Liver (tissue), 3 donors: ENCODE results near the gene ZNF578.

Experiments used
- EGR1 ChIP-seq, 2 donors: IDR thresholded peaks; 2 replicates each; pipeline ENCODE4 v1.6.1; 2016 to 2018; ENCODE audit warnings: antibody characterized with exemption in 2 of 2, low read depth in 2 of 2
- GABPA ChIP-seq, 2 donors: IDR thresholded peaks in 1 of 2; conservative IDR thresholded peaks in 1 of 2; 2 replicates each; pipeline ENCODE4 v1.6.1; 2016; ENCODE audit warnings: antibody characterized with exemption in 2 of 2, mild to moderate bottlenecking in 1 of 2, moderate library complexity in 1 of 2
- RAD21 ChIP-seq, 2 donors: IDR thresholded peaks; 2 replicates each; pipeline ENCODE4 v1.6.1; 2016; ENCODE audit warnings: antibody characterized with exemption in 2 of 2, mild to moderate bottlenecking in 2 of 2
- RXRA ChIP-seq, 2 donors: IDR thresholded peaks; 2 replicates each; pipeline ENCODE4 v1.6.1; 2017 to 2018; ENCODE audit warnings: antibody characterized with exemption in 2 of 2, mild to moderate bottlenecking in 1 of 2
- TAF1 ChIP-seq: conservative IDR thresholded peaks from 2 replicates; pipeline ENCODE4 v1.6.1; 2016; ENCODE audit warnings: antibody characterized with exemption, mild to moderate bottlenecking
- YY1 ChIP-seq: IDR thresholded peaks from 2 replicates; pipeline ENCODE4 v1.6.1; 2016; ENCODE audit warnings: antibody characterized with exemption, mild to moderate bottlenecking
- TF ChIP-seq, protein P1 (sequence below): IDR thresholded peaks from 2 replicates; pipeline ENCODE4 v1.6.1; 2016; ENCODE audit warnings: antibody characterized with exemption, mild to moderate bottlenecking
- TF ChIP-seq, protein P2 (sequence below): fragments of 150-350 bp; IDR thresholded peaks from 2 replicates; pipeline ENCODE4 v1.5.1; 2017; ENCODE audit warnings: improper control_type of control experiment, low read depth, low read length; ENCODE audit not compliant: missing input control
- TF ChIP-seq, protein P3 (sequence below): IDR thresholded peaks from 2 replicates; pipeline ENCODE4 v1.6.1; 2016; ENCODE audit warnings: antibody characterized with exemption
- TF ChIP-seq, protein P4 (sequence below): IDR thresholded peaks from 2 replicates; pipeline ENCODE4 v1.6.1; 2016; ENCODE audit warnings: antibody characterized with exemption
- donor health status: healthy.
- donor health status: healthy.

DNA sequence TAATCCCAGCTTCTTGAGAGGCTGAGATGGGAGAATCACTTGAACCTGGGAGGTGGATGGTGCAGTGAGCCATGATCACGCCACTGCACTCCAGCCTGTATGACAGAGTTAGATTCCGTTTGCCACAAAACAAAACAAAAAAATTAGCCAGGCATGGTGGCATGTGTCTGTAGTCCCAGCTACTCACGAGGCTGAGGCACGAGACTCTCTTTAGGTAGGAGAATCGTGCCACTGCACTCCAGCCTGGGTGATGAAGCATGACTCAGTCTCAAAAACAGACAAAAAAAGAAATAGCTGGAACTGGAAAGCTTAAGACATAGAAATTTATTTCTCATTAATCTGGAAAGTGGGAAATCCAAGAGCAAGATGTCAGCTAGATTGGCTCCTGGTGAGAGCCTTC is 53.9 kb downstream of the ZNF578 start:
- TF ChIP-seq, protein P1, sequence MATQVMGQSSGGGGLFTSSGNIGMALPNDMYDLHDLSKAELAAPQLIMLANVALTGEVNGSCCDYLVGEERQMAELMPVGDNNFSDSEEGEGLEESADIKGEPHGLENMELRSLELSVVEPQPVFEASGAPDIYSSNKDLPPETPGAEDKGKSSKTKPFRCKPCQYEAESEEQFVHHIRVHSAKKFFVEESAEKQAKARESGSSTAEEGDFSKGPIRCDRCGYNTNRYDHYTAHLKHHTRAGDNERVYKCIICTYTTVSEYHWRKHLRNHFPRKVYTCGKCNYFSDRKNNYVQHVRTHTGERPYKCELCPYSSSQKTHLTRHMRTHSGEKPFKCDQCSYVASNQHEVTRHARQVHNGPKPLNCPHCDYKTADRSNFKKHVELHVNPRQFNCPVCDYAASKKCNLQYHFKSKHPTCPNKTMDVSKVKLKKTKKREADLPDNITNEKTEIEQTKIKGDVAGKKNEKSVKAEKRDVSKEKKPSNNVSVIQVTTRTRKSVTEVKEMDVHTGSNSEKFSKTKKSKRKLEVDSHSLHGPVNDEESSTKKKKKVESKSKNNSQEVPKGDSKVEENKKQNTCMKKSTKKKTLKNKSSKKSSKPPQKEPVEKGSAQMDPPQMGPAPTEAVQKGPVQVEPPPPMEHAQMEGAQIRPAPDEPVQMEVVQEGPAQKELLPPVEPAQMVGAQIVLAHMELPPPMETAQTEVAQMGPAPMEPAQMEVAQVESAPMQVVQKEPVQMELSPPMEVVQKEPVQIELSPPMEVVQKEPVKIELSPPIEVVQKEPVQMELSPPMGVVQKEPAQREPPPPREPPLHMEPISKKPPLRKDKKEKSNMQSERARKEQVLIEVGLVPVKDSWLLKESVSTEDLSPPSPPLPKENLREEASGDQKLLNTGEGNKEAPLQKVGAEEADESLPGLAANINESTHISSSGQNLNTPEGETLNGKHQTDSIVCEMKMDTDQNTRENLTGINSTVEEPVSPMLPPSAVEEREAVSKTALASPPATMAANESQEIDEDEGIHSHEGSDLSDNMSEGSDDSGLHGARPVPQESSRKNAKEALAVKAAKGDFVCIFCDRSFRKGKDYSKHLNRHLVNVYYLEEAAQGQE: no peak
- TF ChIP-seq, protein P2, sequence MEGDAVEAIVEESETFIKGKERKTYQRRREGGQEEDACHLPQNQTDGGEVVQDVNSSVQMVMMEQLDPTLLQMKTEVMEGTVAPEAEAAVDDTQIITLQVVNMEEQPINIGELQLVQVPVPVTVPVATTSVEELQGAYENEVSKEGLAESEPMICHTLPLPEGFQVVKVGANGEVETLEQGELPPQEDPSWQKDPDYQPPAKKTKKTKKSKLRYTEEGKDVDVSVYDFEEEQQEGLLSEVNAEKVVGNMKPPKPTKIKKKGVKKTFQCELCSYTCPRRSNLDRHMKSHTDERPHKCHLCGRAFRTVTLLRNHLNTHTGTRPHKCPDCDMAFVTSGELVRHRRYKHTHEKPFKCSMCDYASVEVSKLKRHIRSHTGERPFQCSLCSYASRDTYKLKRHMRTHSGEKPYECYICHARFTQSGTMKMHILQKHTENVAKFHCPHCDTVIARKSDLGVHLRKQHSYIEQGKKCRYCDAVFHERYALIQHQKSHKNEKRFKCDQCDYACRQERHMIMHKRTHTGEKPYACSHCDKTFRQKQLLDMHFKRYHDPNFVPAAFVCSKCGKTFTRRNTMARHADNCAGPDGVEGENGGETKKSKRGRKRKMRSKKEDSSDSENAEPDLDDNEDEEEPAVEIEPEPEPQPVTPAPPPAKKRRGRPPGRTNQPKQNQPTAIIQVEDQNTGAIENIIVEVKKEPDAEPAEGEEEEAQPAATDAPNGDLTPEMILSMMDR: no peak
- TF ChIP-seq, protein P3, sequence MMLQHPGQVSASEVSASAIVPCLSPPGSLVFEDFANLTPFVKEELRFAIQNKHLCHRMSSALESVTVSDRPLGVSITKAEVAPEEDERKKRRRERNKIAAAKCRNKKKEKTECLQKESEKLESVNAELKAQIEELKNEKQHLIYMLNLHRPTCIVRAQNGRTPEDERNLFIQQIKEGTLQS: no peak
- TF ChIP-seq TAF1: no peak
- TF ChIP-seq YY1: no peak
- TF ChIP-seq RAD21 (IDR thresholded peaks at IDR 0.05): no peak
- no peak for TF ChIP-seq GABPA (IDR thresholded peaks at IDR 0.05 in 1 of 2, conservative IDR thresholded peaks at IDR 0.05 in 1 of 2)
- no peak for TF ChIP-seq RXRA (IDR thresholded peaks at IDR 0.05)
- TF ChIP-seq, protein P4, sequence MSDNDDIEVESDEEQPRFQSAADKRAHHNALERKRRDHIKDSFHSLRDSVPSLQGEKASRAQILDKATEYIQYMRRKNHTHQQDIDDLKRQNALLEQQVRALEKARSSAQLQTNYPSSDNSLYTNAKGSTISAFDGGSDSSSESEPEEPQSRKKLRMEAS: no peak
- no peak for TF ChIP-seq EGR1 (IDR thresholded peaks at IDR 0.05; ENCODE audit: low read depth in 2 of 2)
